HT-29 (cell line): ENCODE measurements around the gene SMYD3. TPM values are rescaled to one million over a fixed set of nuclear protein-coding genes. Genes with fewer than 3 reads are reported as not detected.

Source experiments
- DNase-seq: peaks from one replicate; pipeline ENCODE4 v3.0.0-alpha.2; 2015; ENCODE audit warnings: low spot score
- total RNA-seq: library from RNA; depleted of rRNA; stranded (reverse); fragments of >200 nt; shearing (Covaris generic); gene quantifications from 2 replicates; pipeline ENCODE4 v1.2.3, GENCODE V29; 2014

SMYD3 gene
- total RNA-seq, 1 experiment from 2014 or later = 24.3 TPM

DNA sequence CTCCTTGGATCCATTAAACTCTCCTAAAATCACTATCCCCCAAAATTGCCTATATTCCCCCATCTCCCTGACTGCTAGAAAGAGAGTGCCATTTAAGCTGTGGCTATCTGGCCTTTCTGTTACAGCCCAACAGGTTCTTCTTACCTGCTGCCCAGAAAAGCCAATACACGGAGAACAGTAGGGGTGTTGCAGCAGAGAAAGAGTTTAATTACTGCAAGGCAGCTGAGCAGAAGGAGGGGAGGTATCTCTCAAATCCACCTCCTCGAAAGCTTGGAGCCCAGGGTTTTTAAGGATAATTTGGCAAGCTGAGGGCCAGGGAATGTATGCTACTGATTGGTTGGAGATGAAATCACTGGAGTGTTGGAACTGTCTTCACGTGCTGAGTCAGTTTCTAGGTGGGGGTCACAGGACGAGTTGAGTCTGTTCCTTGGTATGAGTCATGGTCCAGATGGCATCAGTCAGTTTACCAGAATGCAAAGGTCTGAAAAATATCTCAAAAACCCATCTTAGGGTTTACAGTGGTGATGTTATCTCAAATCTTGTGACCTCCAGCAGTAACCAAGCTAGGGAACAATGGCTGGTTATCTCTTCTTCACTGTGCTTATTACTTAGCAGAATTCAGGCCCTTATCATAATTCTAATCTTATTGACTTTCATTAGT lies 89.8 kb downstream of the SMYD3 start:
- DNase-seq = no peak

- DNase-seq = no peak
Observed at GRCh38 chr1:246416261-246416660, 90.8 kb downstream of the SMYD3 start.

- DNase-seq = no peak
Observed at GRCh38 chr1:246415028-246415427, 92.1 kb downstream of the SMYD3 start.

DNA sequence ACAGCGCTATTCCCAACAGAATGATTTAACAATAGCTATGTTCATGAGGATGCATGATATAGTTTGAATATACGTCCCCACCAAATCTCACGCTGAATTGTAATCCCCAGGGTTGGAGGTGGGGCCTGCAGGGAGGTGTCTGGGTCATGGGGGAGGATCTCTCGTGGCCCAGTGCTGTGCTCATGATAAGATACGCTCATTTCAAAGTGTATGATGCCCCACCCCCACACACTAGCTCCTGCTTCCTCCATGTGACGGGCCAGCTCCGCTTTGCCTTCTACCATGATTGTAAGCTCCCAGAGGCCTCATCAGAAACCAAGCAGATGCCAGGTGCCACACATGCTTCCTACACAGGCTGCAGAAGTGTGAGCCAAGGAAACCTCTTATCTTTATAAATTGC lies 93.6 kb downstream of the SMYD3 start:
- no peak for DNase-seq

GRCh38 chr1:246404078-246404477 lies 103.0 kb downstream of the SMYD3 start:
- DNase-seq = no peak

DNA sequence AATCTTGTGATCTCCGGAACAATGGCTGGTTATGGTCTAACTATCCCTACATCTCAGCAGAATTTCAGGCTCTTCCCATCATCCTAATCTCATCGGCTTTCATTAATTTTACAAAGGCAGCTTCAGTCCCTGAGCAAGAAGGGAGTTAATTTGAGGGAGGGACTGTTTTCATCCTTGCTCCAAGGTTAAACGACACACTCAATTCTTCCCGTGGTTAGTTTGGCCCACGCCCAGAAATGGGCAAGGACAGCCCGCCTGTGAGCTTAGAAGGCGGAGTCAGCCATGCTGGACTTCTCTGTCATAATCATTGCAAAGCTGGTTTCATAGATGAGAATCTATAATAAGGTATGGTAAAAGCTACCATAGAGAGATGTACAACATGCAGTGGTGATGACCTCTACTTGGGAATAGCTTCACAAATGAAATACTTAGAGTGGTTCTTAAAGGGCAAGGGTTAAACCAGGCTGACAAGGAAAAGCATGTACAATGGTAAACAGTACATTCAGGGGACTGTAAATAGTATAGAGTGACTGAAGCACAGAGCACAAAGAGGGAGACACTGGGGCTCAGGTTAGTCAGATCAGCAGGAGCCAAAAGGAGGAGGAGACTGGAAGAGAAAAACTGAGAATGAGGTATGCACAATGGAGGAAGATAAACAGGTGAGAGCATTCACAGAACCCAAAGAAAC lies 108.8 kb downstream of the SMYD3 start:
- DNase-seq = no peak

DNA sequence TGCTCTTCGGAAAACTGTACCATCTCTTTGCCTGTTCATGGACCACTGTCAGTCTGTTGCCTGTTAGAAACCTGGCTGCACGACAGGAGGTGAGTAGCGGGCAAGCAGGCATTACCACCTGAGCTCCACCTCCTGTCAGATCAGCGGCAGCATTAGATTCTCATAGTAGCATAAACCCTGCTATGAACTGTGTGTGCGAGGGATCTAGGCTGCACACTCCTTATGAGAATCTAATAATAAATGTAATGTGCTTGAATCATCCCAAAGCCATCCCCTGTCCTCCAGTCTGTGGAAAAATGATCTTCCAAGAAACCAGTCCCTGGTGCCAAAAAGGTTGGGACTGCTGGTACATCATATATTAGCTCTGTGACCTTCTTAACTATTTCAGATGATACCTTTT lies 110.0 kb downstream of the SMYD3 start:
- no peak for DNase-seq

DNA sequence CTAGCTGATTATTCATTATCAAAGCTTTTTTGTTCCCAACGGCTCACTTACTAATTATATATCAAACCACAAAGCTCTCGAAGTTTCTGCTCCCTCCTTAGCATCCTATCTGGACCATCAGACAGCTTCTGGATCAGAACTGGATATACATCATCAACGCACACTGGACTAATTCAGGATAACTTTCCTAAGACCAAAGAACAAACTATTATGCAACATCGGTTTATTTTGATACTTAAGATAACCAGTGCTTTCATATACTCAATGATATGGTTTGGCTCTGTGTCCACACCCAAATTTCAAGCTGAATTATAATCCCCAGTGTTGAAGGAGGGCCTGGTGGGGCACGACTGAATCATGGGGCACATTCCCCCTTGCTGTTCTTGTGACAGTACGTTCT lies 110.8 kb downstream of the SMYD3 start:
- no peak for DNase-seq

DNA sequence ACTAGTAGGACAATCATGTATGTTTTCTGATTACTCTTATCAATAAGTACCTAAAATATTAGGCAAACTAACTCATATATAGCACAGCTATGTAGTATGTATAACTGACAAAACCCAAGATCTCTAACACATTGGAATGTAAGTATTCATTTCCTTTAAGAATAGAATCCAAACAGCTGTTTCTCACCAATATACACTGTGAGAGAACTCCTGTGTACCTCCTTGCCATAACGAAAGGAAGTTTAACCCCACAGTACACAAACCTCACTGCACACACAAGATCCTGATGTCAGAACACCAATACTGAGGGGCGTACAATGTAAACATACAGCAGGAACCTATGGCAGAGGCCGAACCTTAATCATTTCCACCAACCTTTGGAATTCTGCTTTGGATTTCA lies 113.0 kb downstream of the SMYD3 start:
- DNase-seq = no peak

DNA sequence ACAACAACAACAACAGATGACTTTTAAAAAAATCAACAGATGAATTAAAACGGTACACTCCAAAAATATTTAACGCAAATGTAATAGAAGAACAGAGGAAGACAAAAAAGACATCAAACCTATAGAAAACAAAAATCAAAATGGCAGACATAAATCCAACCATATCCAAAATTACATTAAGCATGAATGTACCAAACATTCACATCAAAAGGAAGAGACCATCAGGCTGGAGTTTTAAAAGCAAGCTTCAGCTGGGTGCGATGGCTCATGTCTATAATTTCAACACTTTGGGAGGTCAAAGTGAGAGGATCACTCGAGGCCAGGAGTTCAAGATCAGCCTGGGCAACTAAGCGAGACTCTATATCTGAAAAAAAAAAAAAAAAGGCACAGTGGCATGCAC lies 116.2 kb downstream of the SMYD3 start:
- no peak for DNase-seq

DNA sequence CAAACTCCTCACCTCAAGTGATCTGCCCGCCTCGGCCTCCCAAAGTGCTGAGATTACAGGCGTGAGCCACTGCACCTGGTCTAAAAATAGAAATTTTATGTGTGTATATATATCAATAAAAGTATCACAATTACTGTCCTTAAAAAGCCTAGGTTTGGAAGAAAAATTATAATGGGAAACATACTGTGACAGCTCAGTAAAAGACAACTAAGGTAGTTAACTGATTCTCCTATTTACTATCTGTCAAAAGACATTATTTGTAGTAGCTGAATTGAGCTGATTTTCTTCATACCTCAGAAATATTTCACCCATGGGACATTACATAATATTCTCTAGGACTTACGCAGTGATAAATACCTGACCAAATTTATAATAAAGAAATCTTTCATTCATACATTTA lies 122.5 kb downstream of the SMYD3 start:
- no peak for DNase-seq

DNA sequence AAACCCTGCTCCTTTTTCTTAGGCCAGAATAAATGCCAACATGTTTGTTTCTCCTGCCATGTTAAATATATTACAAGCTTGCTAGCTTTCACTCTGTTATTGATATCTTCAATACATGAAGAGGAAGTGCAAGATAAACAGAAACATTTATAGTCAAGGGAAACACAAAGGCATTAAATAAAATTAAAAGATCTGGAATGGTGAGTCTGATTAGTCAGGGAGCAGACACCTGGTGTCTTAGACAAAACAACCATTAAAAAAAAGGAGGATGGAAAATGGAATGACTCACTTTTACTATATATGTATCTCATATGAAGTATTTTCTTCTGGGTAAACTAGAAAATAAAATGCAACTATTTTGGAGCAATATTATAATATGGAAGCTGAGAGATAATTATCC lies 123.3 kb downstream of the SMYD3 start:
- no peak for DNase-seq

DNA sequence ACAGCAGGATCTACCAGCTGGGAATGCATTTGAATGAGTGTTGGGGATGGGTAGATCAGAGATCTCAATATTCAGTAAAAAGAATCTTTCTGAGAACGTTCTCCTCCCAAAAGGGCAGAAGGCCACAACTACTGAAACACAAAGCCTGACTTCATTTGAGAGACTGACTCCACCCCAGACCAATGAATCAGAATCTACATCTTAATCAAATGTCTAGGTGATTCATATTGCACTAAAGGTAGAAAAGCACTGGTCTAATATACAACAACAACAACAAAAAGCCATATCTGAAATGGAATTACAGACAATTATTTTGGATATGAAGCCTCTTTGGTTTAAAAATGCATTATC lies 123.9 kb downstream of the SMYD3 start:
- DNase-seq = no peak

GRCh38 chr1:246382589-246383238 lies 124.4 kb downstream of the SMYD3 start:
- DNase-seq = no peak

DNA sequence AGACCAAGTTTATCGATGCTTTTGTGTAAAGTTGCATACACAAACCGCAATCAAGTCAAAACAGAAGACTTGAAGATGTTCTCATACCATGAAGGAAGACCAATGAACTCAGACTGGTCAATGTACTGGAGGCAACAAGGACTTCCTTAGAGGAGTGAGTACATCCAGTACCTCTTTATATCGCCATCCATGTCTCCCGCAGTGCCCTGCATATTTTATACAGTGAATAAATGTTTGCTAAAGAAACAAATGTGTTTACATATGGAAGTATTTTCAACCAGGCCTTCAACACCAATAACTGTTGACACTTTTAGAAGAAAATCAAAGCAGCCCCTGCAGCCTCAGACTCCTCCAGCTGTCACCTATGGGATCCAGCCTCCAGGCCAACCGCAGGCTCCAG lies 125.6 kb downstream of the SMYD3 start:
- no peak for DNase-seq

- DNase-seq = no peak
Observed at GRCh38 chr1:246377625-246378153, 129.4 kb downstream of the SMYD3 start.

GRCh38 chr1:246373828-246374569 lies 133.1 kb downstream of the SMYD3 start:
- DNase-seq = no peak

GRCh38 chr1:246372559-246372958 lies 134.5 kb downstream of the SMYD3 start:
- DNase-seq = no peak

- DNase-seq = no peak
Observed at GRCh38 chr1:246367041-246367440, 140.0 kb downstream of the SMYD3 start.

- no peak for DNase-seq
Observed at GRCh38 chr1:246365708-246366107, 141.4 kb downstream of the SMYD3 start.

DNA sequence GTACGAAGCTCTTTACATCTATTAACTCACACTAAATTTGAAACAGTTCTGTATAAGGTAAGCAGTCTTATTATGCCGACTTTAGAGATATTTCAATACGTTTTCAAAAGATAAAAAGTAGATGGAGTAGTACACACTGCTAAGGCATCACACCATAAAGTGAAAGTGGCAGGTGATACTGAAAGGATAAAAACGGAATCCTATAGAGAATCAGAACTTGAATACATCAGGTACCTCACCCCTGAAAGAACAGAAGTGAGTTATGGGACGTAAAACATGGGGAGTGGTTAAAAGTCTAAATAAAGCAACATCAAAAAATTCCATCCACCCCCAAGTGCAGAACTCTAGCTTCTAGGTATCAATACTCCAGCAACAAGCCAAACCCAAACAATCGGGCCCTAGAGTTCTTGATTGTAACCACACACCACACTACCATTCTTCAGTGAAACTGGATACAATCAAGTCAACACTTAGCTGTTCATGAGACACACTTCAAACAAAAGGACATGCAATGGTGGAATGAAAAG lies 142.6 kb downstream of the SMYD3 start:
- no peak for DNase-seq
